GM18870 (cell line): ENCODE data around the gene LDLRAD4.

Source experiments
- ATAC-seq: cut with Tn5 transposase; IDR thresholded peaks from one replicate; pipeline ENCODE4 v1.9.1; 2021; ENCODE audit warnings: moderate library complexity; ENCODE audit not compliant: unreplicated experiment

The LDLRAD4 gene

DNA sequence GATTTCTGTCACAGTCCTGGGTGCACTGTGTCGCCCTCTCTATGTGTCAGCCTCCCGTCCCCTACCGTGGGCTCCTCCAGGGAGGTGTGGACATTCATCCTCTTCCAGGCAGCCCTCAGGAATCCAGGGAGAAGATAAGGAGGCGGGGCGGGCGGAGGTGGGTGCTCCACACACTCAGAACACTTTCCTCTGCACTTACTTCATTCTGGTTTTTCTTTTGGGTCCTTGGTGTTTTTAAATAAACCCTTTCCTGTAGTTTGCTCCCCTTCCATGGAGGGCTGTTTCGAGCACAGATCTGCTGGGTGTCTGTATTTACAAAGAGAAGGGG is 323.9 kb downstream of the LDLRAD4 start:
- ATAC-seq: no peak

GRCh38 chr18:13543144-13543543 is 324.6 kb downstream of the LDLRAD4 start:
- ATAC-seq: no peak

- no peak for ATAC-seq
These were observed 325.5 kb downstream of the LDLRAD4 start for GRCh38 chr18:13543811-13544732.

DNA sequence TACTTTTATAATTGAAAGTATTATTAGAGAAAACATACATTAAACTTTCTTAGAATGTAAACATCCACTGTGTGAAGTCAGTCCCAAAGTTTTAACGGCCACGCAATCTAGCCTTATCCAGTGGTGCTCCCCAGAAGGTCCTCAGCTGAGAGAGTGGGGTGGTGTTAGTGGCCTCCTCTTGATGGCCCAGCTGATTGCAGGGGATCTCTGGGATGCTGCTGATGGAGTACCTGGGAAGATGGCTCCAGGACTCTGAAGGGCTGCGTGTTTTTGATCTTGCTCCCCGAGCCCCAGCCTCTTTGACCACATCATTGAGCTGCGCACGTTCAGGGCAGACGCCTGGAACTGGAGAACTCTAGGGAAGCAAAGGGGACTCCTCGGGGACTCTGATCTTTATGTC is 326.4 kb downstream of the LDLRAD4 start:
- ATAC-seq: no peak

DNA sequence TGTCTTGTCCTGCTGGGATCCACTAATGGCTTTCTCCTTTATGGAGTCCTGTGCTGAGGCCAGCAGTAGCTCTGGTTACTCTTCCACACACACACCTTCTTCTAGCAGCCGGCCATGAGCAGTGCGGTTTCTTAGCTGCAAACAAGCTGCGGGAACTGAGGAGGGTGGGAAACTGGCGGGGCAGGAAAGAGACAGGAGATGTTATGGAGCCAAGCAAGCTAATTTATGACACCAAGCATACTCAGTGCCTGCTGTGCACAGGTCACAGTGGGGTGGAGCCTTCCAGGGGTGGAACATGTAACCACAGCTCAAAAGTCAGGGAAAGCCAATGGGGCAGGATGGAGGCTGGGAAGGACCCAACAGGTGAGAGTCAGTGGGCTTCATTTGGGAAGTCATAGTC is 327.0 kb downstream of the LDLRAD4 start:
- ATAC-seq: no peak

DNA sequence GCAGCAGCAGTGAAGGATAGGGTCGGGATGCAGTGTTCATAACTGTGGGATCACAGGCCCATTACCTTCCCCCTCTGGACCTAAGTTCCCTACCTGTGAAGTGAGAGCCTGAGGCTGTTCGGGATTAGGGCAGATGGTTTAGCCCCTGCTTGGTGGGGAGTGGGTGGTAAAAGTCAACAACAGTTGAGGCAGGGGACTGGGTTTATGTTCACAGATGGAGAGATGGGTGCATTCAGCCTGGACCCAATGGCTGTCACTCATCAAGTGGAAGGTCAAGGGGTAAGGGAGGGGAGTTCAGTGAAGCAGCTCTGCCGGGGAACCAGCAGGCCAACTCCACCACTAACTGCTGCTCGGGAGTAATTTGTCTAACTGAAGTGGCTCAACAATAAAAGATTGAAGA is 327.4 kb downstream of the LDLRAD4 start:
- ATAC-seq: no peak

DNA sequence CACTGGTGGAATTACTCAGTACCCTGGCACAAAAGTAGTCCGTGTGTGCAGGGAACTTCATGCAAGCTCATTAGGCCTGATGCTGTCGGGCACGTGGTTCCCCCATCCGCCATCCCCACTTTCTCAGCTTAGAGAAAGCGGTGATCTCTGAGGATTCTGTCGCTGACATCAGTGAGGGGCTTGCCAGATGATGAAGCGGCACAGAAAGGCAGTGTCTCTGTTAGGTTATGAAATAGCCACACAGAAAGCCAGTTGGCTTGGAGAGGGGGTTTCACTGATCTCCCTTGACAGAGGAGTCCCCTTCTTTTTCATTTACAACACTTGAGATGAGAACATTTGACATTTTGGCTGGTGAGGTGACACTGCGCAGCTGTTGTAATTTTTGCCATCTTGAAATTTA is 328.1 kb downstream of the LDLRAD4 start:
- ATAC-seq: no peak

GRCh38 chr18:13547347-13547746 is 328.8 kb downstream of the LDLRAD4 start:
- no peak for ATAC-seq

DNA sequence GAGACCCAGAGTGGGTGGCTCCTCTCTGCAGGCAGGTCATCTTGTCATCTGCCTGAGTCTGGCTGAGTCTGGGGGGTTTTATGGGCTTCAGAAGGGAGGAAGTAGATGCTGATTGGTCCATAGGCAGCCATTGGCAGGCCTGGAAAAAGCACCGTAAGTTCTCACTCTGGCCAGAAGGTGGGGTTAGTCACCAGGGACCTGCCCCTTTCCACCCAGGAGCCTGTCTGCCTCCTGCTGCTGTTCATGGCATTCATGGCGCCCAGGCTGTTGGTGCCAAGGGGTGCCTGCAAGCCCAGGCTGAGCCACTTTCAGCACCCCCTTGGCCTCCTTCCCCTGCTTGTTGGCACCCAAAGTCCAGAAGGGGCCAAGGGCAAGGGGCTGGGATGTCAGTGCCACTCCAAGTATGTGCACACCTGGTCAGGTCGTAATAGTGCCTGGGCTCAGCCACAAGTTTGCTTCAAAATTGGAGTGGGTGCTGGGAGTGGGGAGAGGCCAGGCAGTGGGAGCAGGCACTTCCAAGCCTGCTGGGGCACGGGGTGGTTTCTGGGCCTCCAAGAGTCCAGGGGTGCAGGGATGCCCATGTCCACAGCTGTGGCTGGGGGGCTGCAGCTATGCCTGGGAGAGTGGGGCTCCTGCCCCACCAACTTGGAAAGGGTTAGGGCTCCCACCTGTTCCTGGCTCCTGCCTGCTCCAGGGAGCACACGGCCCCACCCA is 329.7 kb downstream of the LDLRAD4 start:
- no peak for ATAC-seq

DNA sequence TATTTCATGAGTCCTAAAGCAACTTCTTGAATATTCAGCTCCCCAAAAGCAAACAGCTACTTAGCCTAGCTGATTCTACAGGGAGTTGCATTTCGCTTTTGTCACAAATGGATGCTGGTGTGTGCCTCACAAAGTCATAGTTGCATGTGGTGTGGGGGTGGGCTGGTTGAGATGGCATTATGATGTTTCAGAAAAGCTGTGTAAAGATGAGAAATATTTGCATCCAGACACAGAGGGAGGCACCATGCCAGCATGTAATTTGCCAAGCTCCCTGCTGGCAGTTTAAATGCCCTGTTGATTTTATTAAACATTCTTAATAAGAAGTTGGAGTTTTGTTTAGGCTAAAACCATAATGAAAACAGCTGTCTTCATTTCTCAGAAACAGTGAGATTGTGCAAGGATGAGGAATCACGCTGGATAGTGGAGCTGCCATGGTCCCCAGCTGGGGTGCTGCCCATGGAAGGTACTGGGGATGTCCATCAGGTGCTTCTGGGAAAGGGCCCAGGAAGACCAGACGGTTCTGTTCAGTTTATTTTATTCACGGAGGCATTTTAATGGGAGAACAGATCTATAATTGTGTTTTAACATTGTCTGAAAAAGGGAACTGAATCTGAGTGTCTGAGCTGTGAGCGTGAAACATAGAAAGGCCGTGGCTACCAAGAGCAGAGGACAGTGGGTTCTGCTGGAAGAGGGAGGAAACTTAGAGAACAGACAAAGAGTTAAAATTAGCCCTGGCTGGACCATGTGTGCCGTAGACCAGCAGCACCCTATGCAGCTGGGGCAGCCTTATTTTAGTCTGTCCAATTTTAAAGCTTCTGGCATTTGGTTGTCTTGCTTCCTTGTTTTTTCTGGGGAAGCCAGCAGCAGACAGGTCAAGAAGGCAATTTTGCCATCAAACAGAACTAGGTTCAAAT is 330.7 kb downstream of the LDLRAD4 start:
- peak; percentile 67 for ATAC-seq

- no peak for ATAC-seq
These were observed 331.3 kb downstream of the LDLRAD4 start for GRCh38 chr18:13549880-13550232.

- ATAC-seq: no peak
These were observed 332.1 kb downstream of the LDLRAD4 start for GRCh38 chr18:13550418-13551304.

DNA sequence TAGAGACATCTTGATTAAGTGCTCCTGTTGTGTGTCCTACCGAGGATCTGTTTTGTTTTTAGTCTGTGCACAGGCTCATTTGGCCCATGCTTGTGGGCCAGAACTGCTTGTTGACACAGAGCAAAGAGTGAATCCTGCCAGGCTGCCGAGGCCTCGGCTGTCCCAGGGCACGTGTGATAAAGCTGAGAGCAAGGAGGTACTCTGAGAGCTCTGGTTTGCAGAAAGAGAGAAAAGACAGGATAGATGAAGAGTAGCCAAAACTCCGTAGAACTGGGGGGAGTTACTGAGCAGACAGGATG is 332.7 kb downstream of the LDLRAD4 start:
- no peak for ATAC-seq

DNA sequence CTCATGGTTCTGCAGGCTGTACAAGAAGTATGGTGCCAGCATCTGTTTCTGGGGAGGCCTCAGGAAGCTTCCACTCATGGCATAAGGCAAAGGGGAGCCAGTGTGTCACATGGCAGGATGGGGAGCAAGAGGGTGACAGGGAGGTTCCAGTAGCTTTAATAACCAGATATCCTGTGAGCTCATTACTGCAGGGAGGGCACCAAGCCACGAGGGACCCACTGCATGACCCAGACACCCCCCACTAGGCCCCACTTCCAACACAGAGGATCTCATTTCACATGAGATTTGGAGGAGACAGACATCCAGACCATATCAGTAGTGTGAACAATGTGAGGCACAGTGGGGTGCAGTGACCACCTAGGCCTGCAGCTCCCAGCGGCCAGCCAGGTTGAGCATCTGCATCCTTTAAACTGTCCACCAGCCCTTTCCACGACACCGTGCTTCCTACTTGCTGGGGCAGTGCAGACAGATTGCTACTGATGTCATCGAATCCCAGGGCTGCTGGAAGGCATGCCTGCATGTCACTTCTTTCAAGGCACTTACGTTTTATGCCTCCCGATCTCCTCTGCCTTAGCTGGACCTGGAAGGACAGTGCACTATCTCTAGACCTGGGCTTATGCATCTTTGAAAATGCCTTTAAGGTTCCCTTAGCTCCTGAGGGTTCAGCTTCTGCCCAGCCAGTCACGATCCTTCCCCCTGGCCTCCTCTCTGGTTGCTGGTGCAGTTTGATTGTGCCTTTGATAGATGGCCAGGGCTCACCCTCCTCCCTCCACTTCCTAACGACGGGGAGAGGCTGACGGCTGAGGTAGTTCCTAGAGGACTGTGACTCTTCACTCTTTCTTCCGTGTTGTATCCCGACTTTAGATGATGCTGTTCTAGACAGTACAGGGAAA is 333.5 kb downstream of the LDLRAD4 start:
- no peak for ATAC-seq

- no peak for ATAC-seq
These were observed 334.9 kb downstream of the LDLRAD4 start for GRCh38 chr18:13553449-13553848.

DNA sequence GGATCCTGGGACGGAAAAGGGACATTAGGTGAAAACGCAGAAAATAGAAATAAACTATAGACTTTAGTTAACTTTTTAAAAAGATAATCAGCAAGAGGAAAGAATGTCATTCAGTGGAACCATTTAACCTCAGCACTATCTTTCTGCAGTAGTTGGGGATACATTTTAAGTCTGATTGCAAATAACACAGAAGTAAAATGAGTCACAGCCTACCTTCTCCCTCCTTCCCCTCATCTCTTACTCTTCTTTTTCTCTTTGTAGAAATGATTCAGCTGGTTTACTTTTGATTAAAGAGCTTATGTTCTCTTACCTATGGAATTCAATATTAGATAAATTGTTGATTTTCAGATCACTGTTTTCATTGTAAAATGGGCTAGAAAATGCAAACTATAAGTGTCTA is 336.6 kb downstream of the LDLRAD4 start:
- ATAC-seq: no peak

GRCh38 chr18:13555865-13556264 is 337.3 kb downstream of the LDLRAD4 start:
- ATAC-seq: no peak

- ATAC-seq: no peak
These were observed 337.9 kb downstream of the LDLRAD4 start for GRCh38 chr18:13556502-13556901.

GRCh38 chr18:13558124-13558523 is 339.6 kb downstream of the LDLRAD4 start:
- no peak for ATAC-seq

GRCh38 chr18:13558790-13559189 is 340.2 kb downstream of the LDLRAD4 start:
- ATAC-seq: no peak
